GM12801 (cell line): ENCODE results near the gene SCN1B.

Experiments
- TF ChIP-seq, protein P1 (sequence below): IDR thresholded peaks from one replicate; pipeline ENCODE4 v1.5.1; 2011; ENCODE audit warnings: control low read depth; ENCODE audit not compliant: insufficient read length; ENCODE audit errors: extremely low read depth

Gene SCN1B

DNA sequence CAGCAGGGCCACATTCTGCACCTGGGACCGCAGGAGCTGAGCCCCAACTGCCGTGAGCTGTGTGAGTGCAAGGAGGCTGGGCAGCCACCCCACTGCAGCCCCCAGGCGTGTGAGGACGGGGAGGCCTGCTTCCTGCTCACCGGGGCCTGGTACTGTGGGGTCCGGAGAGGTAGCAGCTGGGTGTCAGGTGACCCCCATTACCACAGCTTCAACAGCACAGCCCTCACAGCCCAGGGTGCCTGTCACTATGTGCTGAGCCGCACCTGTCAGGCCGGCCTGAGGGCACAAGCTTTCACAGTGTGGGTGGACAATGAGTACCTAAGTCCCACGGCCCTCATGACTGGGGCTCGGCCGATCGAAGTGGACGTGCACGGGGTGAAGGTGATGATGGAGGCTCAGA is 49.6 kb downstream of the SCN1B start:
- TF ChIP-seq, protein P1, sequence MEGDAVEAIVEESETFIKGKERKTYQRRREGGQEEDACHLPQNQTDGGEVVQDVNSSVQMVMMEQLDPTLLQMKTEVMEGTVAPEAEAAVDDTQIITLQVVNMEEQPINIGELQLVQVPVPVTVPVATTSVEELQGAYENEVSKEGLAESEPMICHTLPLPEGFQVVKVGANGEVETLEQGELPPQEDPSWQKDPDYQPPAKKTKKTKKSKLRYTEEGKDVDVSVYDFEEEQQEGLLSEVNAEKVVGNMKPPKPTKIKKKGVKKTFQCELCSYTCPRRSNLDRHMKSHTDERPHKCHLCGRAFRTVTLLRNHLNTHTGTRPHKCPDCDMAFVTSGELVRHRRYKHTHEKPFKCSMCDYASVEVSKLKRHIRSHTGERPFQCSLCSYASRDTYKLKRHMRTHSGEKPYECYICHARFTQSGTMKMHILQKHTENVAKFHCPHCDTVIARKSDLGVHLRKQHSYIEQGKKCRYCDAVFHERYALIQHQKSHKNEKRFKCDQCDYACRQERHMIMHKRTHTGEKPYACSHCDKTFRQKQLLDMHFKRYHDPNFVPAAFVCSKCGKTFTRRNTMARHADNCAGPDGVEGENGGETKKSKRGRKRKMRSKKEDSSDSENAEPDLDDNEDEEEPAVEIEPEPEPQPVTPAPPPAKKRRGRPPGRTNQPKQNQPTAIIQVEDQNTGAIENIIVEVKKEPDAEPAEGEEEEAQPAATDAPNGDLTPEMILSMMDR = no peak

DNA sequence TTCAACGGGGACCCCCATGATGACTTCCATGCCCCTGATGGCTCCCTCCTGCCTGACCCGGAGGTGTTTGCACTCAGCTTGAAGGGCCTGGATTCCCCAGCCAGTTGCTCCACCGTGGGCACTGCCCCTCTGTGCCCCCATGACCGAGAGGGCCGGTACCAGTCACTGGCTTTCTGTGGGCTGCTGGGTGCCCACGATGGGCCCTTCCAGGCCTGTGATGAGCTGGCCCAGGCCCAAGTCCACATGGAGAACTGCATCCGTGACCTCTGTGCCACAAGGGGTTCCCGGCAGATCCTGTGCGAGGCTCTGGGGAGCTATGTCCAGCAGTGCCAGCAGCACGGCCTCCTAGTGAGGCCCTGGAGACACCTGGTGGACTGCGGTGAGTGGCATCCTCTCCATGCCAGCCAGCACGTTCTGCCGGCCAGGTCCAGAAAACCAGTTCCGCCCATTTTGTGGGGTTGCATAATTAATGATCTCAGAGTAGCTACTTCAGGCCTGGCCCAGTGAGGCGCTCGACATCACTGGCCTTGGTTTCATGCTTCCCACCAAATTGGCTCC is 50.4 kb downstream of the SCN1B start:
- TF ChIP-seq, protein P1 = no peak

DNA sequence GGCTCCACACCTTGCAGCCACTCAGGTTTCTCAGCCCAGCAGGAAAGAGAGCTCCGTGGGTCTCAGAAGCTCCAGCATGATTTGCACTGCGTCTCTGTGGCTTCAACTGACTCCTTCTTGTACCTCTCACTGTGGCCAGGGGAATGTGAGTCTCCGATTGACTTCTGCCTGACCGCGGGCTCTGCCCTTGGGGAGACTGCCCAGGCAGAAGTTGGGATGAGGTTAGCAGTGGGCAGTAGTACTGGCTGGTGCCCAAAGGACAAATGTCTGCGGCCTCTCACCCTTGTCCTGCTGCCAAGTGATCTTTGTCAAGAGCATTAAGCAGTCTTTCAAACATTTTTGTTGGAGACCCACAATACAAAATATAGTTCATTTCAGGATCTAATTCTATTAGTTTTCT is 50.9 kb downstream of the SCN1B start:
- TF ChIP-seq, protein P1 = no peak

DNA sequence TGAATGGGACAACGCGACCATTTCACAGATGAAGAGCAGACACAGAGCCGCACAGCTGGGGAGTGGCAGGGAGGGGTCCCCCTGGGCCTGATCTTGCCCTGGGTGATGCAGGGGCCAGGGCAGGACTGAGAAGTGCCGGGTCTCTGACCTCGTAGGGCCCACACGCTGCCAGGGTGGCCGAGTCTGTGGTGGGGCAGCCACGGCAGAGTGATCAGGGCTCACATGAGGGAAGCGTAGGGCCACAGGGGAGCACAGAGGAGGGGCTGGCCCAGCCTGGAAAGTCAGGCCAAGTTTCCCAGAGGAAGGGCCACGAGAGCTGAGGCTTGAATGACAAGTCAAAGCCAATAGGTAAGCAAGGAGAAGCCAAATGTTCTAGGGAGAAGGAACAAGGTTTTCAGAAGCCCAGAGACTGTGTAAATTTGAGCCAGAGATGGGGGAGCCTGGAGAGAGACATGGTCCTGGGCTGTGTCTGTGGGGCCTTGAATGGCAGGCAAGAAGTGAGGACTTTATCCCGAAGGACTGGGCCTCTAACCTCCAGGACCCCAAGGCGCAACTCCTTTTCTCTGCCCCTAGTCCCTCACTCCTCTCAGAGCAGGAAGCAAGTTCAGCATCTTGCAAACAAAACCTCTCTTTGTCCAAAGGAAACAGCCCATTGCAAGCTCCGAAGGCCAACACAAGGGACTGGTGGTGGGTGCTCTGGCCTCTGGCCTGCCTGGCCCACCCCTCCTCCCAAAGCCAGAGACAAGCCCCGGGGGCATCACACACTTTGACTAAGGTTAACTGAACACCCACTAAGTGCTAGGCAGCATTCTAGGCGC is 53.6 kb downstream of the SCN1B start:
- TF ChIP-seq, protein P1 = no peak

DNA sequence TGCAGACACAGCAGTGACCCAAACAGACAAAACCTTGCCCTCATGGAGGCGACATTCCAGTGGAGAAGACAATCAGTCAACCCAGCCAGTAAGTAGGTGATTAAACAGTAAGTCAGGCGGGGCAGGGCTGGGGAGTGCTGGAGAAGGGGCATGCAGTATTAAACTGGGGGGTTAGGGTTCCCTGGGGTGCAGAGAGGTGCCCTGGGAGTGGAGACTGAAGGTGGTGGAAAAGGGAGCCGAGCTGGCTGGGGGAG is 54.2 kb downstream of the SCN1B start:
- TF ChIP-seq, protein P1 = no peak

DNA sequence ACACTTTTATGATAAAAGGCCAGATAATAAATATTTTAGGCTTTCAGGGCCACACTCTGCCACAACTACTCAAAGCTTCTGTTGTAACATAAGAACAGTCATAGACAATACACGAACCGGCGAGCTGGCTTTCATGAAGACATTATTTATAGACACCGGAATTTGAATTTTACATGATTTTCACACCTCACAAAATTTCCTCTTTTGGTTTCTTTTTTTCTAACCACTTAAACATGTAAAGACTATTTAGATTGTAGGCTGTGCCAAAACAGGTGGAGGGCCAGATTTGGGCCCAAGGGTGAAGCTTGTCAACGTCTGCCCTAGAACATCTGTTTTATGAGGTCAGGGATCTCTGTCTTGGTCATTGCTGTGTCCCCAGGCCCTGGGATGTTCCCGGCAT is 55.7 kb downstream of the SCN1B start:
- TF ChIP-seq, protein P1 = no peak

DNA sequence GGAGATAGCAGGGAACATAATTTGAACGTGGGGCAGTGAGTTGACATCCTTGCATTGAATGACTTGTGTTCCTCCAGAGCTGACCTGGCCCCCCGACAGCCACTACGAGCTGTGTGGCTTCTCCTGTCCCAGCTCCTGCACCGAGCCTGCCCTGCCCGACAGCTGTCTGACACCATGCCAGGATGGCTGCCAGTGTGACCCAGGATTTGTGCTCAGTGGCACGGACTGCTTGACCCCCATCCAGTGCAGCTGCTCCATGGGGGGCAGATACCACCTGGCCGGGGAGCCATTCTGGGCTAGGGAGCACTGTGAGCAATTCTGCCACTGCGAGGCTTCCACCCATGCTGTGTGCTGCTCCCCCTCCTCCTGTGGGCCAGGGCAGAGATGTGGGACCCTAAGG is 56.2 kb downstream of the SCN1B start:
- TF ChIP-seq, protein P1 = no peak
